ENCODE measurements around the gene BGN.

The BGN gene

DNA sequence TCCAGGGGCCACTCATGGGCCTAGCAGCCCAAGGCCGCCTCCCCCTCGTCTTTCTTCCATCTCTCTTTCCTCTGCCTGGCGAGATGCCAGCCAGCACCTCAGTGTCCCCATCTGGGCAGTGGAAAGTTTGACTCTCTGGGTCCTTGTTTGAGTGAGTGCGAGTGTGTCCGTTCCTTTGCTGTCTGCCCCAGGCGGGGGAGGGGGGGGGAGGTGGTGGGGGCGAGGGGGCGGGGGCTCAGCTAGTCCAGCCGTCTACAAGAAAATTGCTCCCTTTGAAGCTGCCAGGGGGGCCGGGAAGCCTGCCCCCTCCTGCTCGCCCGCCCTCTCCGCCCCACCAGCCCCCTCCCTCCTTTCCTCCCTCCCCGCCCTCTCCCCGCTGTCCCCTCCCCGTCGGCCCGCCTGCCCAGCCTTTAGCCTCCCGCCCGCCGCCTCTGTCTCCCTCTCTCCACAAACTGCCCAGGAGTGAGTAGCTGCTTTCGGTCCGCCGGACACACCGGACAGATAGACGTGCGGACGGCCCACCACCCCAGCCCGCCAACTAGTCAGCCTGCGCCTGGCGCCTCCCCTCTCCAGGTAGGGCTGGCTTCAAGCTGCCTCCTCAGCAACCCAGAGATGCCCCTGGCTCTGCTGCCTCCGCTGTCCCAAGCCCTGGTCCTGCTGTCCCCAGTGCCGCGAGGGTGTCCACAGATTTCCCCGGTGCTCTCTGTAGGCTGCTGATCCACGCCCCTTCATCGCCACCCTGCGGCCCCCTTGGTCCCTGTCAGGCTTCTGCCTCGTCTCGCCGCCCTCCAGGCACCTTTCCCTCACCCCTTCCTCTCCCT is at the start of gene BGN:
TSS of gene BGN (plus strand) at position 440 of the 821 bp plus-strand sequence. CDS start 9,652 bp downstream, outside the sequence.
- no peak for DNase-seq (ENCODE audit: low read depth)

DNA sequence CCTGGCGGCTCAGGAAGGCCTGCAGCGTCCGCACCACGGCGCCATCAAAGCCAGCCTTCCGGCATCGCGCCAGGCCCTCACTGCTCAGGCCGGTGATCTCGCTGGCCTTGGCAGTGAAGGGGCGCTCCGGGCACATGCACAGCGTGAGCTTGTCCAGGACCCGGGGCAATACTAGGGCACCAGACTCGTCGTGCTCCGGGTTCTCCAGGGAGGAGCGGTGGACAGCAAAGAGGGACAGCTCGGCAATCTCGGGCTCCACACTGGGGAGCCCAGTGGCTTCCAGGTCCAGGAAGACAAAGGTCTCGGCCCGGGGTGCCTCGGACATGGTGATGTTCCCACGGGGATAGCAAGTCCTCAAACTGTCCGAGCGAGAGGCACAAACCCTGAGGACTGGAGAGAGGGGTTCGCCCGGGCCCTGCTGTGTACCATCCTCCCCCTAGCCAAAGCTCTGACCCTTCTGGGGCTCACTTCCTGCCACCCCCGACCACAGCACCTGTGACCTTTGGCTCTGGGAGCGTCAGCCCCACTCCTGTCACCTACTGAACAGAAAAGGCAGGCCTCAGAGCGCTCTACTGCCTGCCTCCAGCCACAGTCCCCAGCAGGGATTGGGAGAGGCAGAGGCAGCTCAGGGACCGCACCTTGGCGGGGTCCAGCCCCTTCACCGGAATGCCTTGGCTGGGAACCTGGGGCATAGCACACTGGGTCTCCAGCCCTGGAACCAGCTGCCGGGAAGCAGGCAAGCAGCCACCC is 49.5 kb upstream of the BGN start:
- DNase-seq (ENCODE audit: low read depth): no peak

DNA sequence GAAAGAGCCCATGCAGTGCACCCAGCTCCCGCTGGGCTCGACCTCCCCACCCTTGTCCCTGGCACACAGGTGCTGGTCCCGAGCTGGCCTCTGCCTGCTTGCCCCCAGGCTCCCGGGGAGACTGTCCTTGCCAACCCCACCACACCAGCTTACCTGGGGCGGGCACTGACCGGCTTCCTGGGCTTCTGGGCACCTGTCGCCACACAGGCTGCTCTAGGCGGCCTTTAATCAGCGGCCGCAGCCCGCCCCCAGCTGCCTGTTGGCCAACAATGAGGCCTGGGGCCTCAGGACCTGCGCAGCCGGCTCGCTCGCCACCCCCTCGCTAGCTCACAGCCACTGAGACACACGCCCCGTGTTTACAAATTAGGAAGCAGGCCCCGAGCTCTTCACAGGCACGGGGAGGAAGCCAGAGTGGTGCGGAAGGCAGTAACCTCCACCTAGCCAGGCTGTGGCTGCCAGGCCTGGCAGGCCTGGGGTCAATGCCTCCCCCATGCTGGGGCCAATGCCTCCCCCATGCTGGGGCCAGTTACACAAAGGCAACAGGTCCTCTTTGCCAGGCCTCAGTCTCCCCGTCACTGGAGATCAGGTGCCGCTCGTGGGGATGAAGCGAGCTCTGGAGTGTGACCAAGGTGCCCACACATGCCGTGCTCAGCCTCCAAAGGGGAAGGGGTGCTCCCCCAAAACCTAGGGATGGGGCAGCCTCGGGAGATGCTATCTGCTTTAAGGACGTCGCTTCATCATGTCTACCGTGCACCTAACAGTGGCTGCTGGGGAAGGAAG is 48.7 kb upstream of the BGN start, which contains the start of gene TREX2:
TSS of gene TREX2 (minus strand) at position 201 of the 780 bp plus-strand sequence. CDS start 626 bp downstream, outside the sequence.
- no peak for DNase-seq (ENCODE audit: low read depth)

DNA sequence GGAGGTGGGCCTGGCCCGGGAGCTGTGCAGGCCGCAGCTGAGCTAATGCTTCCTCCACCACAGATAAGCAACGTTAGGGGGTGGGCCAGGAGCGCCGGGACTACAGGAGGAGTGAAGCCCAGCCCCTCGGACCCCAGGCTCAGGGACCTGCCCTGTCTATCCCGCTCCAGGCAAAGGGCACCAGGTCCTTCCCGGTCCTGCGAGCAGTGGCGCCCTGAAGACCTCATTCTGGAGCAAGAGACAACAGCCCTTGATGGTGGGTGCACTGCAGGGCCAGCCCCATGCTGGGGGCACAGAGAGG is 48.2 kb upstream of the BGN start:
- no peak for DNase-seq (ENCODE audit: low read depth)

- no peak for DNase-seq (ENCODE audit: low read depth)
Measured at GRCh38 chrX:153446950-153447580, 47.7 kb upstream of the BGN start.

DNA sequence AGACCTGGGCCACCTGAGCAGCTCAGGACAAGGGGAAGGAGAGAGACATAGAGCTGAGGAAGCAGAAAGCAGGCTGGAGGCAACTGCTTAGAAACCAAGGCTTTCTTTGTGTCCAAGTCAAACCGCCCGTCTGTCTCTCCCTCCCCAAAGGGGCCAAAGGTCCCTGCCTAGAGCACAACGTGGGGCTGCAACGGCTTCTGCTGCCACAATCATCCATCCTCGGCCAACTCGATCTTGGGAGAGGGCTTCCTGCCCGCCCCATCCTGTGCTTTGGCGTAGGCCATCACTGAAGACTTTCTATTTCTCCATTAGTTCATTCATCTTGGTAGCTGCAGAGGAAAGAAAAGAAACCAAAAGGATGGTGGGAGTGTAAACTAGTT is 47.2 kb upstream of the BGN start:
- DNase-seq (ENCODE audit: low read depth): no peak

DNA sequence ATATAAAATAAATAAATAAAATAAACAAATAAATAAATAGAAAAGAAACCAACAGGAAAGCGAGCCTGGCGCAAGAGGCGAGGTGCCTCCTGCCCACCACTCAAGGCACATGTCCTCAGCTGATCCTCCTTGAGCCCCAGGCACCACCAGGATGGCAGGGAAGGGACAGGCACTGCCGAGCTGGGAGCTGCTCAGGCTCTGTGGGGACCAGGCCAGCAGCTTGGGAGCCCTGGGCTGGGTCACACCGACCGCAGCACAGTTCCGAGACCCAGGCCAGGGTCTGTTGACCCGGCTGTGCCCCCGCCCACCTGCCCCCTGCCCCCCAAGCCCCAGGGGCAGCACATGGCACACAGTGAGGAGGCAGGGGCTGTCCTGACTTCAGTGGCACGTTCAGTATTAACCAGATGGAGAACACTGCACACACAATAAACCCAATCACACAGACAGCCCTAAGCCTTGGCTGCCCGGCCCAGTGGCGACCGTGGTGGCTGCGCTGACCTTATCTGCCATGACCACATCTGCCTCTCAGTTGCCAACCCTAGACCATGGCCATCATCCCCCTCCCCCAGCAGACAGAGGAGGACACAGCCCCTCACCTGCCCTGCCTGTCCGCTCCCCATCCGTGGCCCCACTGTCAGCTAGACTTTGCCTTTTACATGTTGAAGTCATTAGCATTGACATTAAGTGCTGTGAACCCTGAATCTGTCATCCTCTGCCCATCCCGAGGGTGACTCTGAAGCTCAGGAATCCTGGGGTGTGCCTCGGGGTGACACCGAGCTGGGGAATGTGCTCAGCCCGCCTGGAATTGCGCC is 46.0 kb upstream of the BGN start:
- no peak for DNase-seq (ENCODE audit: low read depth)

DNA sequence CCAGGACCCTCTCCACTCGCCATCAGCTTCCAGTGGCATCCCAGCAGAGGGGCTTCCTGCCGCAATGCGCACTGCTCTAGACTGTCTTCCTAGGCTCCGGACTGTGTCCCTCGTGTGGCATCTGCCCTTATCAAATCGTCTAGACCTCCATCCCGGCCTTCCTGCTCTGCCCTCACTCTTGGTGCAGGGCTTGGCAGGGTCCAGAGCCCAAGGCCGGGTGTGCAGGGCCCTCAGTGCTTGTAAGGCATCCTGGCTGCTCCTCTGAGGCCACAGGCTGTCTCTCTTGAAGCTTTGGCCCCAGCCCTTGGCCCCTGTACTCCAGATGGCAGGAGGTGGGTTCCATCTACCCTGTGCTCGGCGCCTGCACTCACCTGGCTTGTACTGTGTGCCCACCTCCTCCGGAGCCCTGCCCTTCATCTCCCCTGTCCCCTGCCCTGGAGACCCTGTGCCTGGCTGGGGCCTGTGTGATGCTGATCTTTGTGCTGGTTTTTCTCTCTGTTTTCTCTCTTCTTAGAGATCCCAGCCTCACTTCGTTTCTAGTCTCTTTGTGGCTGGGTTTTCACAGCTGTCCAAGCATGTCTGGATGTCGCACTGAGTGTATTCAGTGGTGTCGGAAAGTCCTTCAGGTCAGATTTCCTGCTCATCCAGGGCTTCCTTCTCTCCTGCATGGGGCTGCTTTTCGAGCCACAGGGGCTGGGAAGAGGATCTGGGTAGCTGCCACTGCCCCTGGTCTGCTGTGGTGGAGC is 45.2 kb upstream of the BGN start:
- no peak for DNase-seq (ENCODE audit: low read depth)

DNA sequence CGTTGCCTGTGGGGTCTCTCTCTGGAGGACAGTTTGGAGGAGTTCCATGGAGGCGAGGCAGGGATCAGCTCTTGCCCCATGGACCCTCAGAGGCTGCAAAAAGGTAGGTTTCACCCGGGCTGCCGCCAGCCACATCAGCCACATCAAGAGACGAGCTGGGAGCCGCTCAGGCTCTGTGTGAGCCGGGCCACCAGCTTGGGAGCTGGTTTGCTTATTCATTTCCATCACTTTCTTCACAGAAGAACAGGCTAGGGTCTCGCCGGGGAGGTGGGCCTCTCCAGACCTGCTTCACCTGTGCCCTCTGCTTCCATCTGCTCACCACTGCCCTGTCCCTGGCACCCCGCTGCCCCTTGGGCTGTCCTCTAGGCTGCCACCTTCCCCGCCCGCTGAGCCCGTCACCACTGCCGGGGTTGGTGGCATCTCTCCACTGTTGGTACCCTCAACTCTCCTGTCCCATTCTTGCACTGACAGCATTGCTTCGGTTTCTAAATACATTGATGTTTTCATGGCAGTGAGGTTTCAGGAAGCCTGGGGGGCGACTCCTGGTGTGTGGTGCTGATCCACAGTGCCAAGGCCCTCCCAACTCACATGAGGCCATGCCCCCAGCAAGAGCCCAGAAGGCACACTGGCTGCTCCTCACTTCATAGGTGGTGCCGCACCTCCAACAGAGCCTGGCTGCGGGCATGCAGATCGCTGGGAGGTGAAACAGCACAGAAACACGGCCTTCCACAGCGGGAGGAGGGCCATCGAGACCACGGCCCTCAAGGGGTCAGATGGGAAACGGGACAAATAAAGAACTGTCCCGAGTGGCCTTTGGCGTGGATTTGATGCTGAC is 44.4 kb upstream of the BGN start:
- no peak for DNase-seq (ENCODE audit: low read depth)

- DNase-seq (ENCODE audit: low read depth): no peak
Measured at GRCh38 chrX:153450949-153451277, 43.9 kb upstream of the BGN start.

GRCh38 chrX:153454901-153455550 is 39.8 kb upstream of the BGN start:
- DNase-seq (ENCODE audit: low read depth): no peak

DNA sequence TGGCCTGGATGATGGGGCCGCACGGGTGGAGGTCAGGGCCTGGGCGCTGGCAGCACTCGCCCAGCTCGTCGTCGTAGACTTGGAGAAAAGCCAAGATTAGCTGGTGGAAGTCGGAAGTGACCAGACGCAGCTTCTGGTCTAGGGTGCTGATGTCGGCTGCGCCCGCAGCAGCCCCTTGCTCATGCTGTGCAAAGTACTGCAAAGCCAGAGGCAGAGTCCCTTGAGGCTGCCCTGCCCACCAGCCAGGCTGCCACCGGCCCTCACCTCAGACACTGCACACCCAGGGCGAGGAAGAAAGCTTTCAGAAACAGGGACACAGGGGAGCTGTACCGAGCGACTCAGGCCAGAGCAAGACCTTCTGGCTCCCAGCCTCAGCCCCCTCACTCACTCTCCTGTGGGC is 39.2 kb upstream of the BGN start:
- no peak for DNase-seq (ENCODE audit: low read depth)

DNA sequence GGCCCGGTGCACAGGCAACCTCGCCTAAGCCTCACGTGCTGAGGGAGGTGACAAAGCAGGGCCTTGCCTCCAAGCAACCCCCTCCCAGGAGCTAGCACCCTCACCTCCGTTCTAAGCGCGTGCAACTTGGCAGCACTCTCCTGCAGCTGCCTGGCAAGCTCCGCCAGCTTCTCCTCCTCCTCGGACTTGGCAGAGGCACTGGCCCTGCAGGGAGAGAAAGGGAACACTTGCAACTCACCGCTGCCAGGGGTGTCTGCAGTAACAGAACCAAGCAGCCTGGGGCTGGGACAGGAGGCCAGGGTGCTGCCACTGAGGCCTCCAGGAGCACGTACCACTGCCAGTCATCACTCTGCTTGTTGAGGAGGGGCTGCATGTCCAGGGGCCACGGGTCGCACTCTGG is 38.6 kb upstream of the BGN start:
- DNase-seq (ENCODE audit: low read depth): no peak

GRCh38 chrX:153456704-153457103 is 38.1 kb upstream of the BGN start:
- no peak for DNase-seq (ENCODE audit: low read depth)

- no peak for DNase-seq (ENCODE audit: low read depth)
Measured at GRCh38 chrX:153457136-153457825, 37.5 kb upstream of the BGN start.

GRCh38 chrX:153457827-153458466 is 36.8 kb upstream of the BGN start:
- DNase-seq (ENCODE audit: low read depth): no peak

GRCh38 chrX:153458476-153458875 is 36.3 kb upstream of the BGN start:
- DNase-seq (ENCODE audit: low read depth): no peak

GRCh38 chrX:153459986-153460385 is 34.8 kb upstream of the BGN start:
- no peak for DNase-seq (ENCODE audit: low read depth)
